ENCODE data around the gene THBS3. TPM values are rescaled to one million over a fixed set of nuclear protein-coding genes. Genes with fewer than 3 reads are reported as not detected.
"Not testable (repeated sequence)": the region's sequence is repeated elsewhere in the genome, so short reads cannot be mapped to it uniquely, and the experiment has no call there.

Gene THBS3
- total and polyA plus RNA-seq, 3 experiments from 2014 or later: 2.9 to 7.9 (median 7.8) TPM

GRCh38 chr1:155168105-155168445 lies 39.6 kb downstream of the THBS3 start:
- ChIA-PET POLR2A (interaction anchor here (0.9 to 1.1 kb wide), 2 partner anchors 26 to 104 kb away, joined by 3 read pairs; no protein-coding TSS in a partner anchor), CTCF (interaction anchor here (0.9 to 10.7 kb wide), 15 partner anchors 10 to 123 kb away, joined by 3 to 177 read pairs (median 4); partner anchors contain the start of gene DPM3)
- H3K27me3 ChIP-seq (ENCODE audit: insufficient read depth, low read length, poor library complexity, severe bottlenecking); H3K9me3 Mint-ChIP-seq; DNase-seq; H3K4me3 ChIP-seq (ENCODE audit: low read length); H3K27me3 Mint-ChIP-seq; H3K27ac ChIP-seq (ENCODE audit: low read depth, low read length); H3K9me3 ChIP-seq (ENCODE audit: low read length): not testable (repeated sequence)
- H3K4me1 Mint-ChIP-seq: peaks cover 19 to 34% (median 24%) of the 10 kb centered on the region in 3 donors
- Histone ChIP-seq H3K4me1 (ENCODE audit: insufficient read depth, low read length) (peaks cover 20% of the 10 kb centered on the region), H3K36me3 (ENCODE audit: insufficient read depth, low read length) (peaks cover 18% of the 10 kb centered on the region)
- H3K4me3 Mint-ChIP-seq: peak overlapping the region in 1 of 7 donors; percentile 71
- peaks cover 0 to 35% (median 7%) of the 10 kb centered on the region in 3 donors for H3K36me3 Mint-ChIP-seq
- H3K27ac Mint-ChIP-seq: peak overlapping the region in 3 of 8 donors; percentile 5 to 55 (median 42)

DNA sequence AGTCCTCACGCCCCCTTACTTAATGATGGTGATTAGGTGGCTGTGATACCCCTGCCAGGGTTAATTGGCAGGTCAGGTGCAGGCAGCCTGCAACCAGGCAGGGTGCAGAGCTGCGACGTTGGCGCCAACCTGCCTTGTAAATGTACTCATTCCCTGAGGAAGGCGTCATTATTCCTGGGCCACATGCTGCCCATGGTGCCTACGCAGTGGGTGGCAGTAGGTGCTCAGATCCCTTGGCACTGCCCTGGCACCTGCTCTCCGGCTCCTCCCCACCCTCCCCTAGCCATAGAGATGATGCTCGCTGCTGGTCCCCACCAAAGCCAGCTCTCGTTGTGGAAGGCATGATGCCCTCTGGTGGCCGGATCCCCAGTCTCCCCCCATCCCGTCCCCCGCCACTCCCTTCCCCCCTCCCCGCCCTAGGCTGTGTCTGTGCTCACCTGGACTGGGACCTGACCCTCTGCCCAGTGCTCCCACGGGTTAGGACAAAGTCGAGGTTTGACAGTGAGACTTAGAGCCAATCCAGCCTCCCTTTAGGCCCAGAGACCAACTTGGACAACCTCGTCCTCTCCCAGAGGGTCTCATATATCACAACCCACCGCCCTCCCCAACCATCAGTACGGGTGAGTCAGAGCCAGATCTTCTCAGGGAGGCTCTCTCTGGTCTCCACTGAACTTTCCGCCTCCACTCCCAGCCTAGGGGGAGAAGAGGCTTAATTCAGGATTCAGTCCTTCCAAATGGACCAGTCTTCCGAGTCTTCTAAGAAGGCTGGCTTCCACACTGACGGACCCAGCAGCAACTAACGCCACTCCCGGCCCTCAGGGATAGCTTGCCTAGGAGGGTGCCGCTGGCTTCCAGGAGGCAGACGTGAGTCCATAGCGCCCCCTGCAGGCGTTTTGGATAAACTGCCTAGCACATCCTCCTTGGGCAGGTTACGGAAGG lies 40.3 kb downstream of the THBS3 start:
- Mint-ChIP-seq H3K27me3 (peaks cover 2 to 3% of the 10 kb centered on the region in 2 donors), H3K4me1 (peaks cover 17 to 30% (median 20%) of the 10 kb centered on the region in 3 donors), H3K27ac (peak overlapping the region in 4 of 8 donors; percentile 5 to 55 (median 28)), H3K4me3 (peak overlapping the region; percentile 31 to 71 (median 48)), H3K9me3 (no peaks in the 10 kb centered on the region), H3K36me3 (peaks cover 0 to 30% (median 7%) of the 10 kb centered on the region in 3 donors)
- Histone ChIP-seq H3K4me1 (ENCODE audit: insufficient read depth, low read length) (peaks cover 18% of the 10 kb centered on the region), H3K27me3 (ENCODE audit: insufficient read depth, low read length, poor library complexity, severe bottlenecking) (no peaks in the 10 kb centered on the region), H3K27ac (ENCODE audit: low read depth, low read length) (no peak overlapping the region), H3K4me3 (ENCODE audit: low read length) (peak overlapping the region; percentile 30), H3K9me3 (ENCODE audit: low read length) (no peaks in the 10 kb centered on the region), H3K36me3 (ENCODE audit: insufficient read depth, low read length) (peaks cover 18% of the 10 kb centered on the region)
- CTCF ChIA-PET: interaction anchor here (0.9 to 10.7 kb wide), 18 partner anchors 10 to 122 kb away, joined by 3 to 177 read pairs (median 4); partner anchors contain the start of genes ADAM15, DPM3 and SLC50A1
- DNase-seq: peak; percentile 73 to 88 (median 80)
- POLR2A ChIA-PET: interaction anchor here (0.9 to 1.1 kb wide), 2 partner anchors 27 to 103 kb away, joined by 3 read pairs; no protein-coding TSS in a partner anchor

DNA sequence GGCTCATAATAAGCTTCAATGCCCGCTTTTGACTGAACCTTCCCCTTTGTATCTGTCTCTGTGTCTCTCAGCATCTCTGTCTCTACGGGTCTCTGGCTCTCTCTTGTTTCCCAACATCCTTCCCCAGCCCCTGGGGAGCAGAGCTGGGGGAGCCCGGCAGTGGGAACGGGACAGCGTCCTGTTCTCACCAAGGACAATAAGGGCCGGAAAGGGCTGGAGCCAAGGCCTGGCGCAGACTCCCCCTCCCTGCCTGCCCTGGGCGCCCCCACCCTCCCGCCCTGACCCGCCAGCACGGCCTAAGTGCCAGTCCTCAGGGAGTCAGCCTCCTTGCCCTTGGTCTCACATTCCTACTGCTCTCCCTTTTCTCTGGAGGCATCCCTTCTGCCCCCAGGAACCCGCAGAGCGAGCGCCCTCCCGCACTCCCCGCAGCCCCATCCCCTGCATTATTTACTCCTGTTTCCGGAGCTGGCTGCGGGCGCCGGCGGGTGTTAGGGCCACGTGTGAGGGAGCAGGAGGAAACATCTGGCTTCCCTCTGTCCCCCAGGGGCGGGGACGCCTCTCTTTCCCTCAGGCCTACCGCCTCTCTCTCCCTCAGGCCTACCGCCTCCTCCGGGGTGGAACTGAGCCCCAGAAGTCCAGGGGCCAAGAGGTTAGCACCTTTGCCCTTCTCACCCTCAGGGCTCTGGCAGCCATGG lies 41.1 kb downstream of the THBS3 start:
- H3K4me3 ChIP-seq (ENCODE audit: low read length): no peak overlapping the region
- no peak overlapping the region for H3K4me3 Mint-ChIP-seq
- peaks cover 0 to 24% (median 7%) of the 10 kb centered on the region in 3 donors for H3K36me3 Mint-ChIP-seq
- H3K9me3 Mint-ChIP-seq: no peaks in the 10 kb centered on the region
- CTCF ChIA-PET: interaction anchor here (1.0 to 10.7 kb wide), 11 partner anchors 26 to 121 kb away, joined by 3 to 177 read pairs (median 6); partner anchors contain the start of genes ADAM15, DPM3, SLC50A1 and THBS3
- H3K27me3 Mint-ChIP-seq: peaks cover 2 to 3% of the 10 kb centered on the region in 2 donors
- H3K27ac ChIP-seq (ENCODE audit: low read depth, low read length): no peak overlapping the region
- peaks cover 11 to 22% (median 13%) of the 10 kb centered on the region in 3 donors for H3K4me1 Mint-ChIP-seq
- POLR2A ChIA-PET: no interaction called here
- H3K36me3 ChIP-seq (ENCODE audit: insufficient read depth, low read length): peaks cover 18% of the 10 kb centered on the region
- no peak overlapping the region for H3K27ac Mint-ChIP-seq
- peaks cover 9% of the 10 kb centered on the region for H3K4me1 ChIP-seq (ENCODE audit: insufficient read depth, low read length)
- no peaks in the 10 kb centered on the region for H3K9me3 ChIP-seq (ENCODE audit: low read length)
- no peak for DNase-seq
- no peaks in the 10 kb centered on the region for H3K27me3 ChIP-seq (ENCODE audit: insufficient read depth, low read length, poor library complexity, severe bottlenecking)

DNA sequence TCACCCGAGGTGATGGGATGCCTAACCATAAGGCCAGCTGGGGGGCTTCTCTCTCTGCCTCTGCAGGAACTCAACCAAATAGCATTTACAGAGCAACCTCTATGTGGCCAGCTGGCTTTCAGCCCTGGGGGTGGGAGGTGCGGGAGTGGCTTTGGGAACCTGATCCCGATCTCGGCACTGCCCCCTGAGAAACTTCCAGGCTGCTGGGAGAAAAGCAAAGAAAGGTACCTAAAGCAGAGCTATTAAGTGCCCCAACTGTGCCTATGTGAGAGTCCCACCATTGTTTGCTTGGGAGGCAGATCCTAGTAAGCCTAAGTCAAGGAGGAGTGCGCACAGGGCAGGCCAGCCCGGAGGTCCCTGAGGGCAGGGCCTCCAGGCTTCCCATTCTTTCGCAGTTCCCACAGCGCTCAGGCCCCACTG lies 41.6 kb downstream of the THBS3 start:
- Mint-ChIP-seq H3K27ac (no peak overlapping the region), H3K36me3 (peaks cover 0 to 21% (median 7%) of the 10 kb centered on the region in 3 donors), H3K27me3 (peaks cover 2 to 3% of the 10 kb centered on the region in 2 donors), H3K4me1 (peaks cover 11 to 21% (median 13%) of the 10 kb centered on the region in 3 donors), H3K4me3 (no peak overlapping the region), H3K9me3 (no peaks in the 10 kb centered on the region)
- Histone ChIP-seq H3K9me3 (ENCODE audit: low read length) (no peaks in the 10 kb centered on the region), H3K36me3 (ENCODE audit: insufficient read depth, low read length) (peaks cover 18% of the 10 kb centered on the region), H3K4me3 (ENCODE audit: low read length) (no peak overlapping the region), H3K27ac (ENCODE audit: low read depth, low read length) (no peak overlapping the region), H3K27me3 (ENCODE audit: insufficient read depth, low read length, poor library complexity, severe bottlenecking) (no peaks in the 10 kb centered on the region), H3K4me1 (ENCODE audit: insufficient read depth, low read length) (peaks cover 9% of the 10 kb centered on the region)
- ChIA-PET POLR2A (no interaction called here), CTCF (interaction anchor here (0.8 to 10.7 kb wide), 5 partner anchors 42 to 81 kb away, joined by 3 to 177 read pairs (median 3); partner anchors contain the start of gene THBS3)
- DNase-seq: no peak

- H3K9me3 Mint-ChIP-seq; H3K27ac Mint-ChIP-seq; H3K27ac ChIP-seq (ENCODE audit: low read depth, low read length); DNase-seq; H3K27me3 ChIP-seq (ENCODE audit: insufficient read depth, low read length, poor library complexity, severe bottlenecking); H3K4me1 ChIP-seq (ENCODE audit: insufficient read depth, low read length); H3K4me3 Mint-ChIP-seq; H3K27me3 Mint-ChIP-seq; H3K4me3 ChIP-seq (ENCODE audit: low read length); H3K9me3 ChIP-seq (ENCODE audit: low read length); POLR2A ChIA-PET: not testable (repeated sequence)
- peaks cover 11 to 17% (median 13%) of the 10 kb centered on the region in 3 donors for H3K4me1 Mint-ChIP-seq
- peaks cover 12% of the 10 kb centered on the region for H3K36me3 ChIP-seq (ENCODE audit: insufficient read depth, low read length)
- CTCF ChIA-PET: interaction anchor here (1.5 to 1.8 kb wide), 2 partner anchors 8 to 73 kb away, joined by 5 read pairs; partner anchors contain the start of gene KRTCAP2
- peaks cover 0 to 12% (median 4%) of the 10 kb centered on the region in 3 donors for H3K36me3 Mint-ChIP-seq
Measured at GRCh38 chr1:155164625-155165024, 43.1 kb downstream of the THBS3 start.

DNA sequence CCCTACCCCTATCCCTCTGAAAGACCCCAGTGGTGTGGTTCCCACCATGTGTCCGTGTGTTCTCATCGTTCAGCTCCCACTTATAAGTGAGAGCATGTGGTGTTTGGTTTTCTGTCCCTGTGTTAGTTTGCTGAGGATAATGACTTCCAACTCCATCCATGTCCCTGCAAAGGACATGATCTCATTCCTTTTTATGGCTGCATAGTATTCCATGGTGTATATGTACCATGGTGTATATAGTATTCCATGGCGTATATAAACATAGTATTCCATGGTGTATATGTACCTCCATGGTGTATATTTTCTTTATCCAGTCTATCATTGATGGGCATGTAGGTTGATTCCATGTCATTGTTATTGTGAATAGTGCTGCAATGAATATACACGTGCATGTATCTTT lies 43.9 kb downstream of the THBS3 start:
- H3K27me3 ChIP-seq (ENCODE audit: insufficient read depth, low read length, poor library complexity, severe bottlenecking); H3K4me1 ChIP-seq (ENCODE audit: insufficient read depth, low read length); POLR2A ChIA-PET; H3K36me3 ChIP-seq (ENCODE audit: insufficient read depth, low read length); H3K27me3 Mint-ChIP-seq; H3K36me3 Mint-ChIP-seq; H3K4me3 ChIP-seq (ENCODE audit: low read length); H3K9me3 ChIP-seq (ENCODE audit: low read length); H3K9me3 Mint-ChIP-seq; H3K27ac ChIP-seq (ENCODE audit: low read depth, low read length); DNase-seq; H3K4me3 Mint-ChIP-seq; H3K27ac Mint-ChIP-seq: not testable (repeated sequence)
- CTCF ChIA-PET: interaction anchor here (1.5 to 1.8 kb wide), 2 partner anchors 9 to 72 kb away, joined by 5 read pairs; partner anchors contain the start of gene KRTCAP2
- peaks cover 11 to 13% (median 12%) of the 10 kb centered on the region in 3 donors for H3K4me1 Mint-ChIP-seq

DNA sequence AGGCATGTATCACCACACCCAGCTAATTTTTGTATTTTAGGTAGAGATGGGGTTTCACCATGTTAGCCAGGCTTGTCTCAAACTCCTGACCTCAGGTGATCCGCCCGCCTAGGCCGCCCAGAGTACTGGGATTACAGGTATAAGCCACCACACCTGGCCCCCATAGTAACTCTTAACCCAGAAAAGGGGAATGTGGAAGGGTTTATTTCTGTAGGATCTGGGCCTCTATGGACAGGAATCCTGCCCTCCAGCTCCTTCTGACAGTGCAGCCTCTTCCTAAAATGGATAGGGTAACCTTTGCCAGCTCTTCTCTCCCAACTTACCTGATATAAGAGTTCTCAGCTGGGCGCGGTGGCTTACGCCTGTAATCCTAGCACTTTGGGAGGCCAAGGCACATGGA lies 45.1 kb downstream of the THBS3 start:
- not testable (repeated sequence) for H3K27ac ChIP-seq (ENCODE audit: low read depth, low read length); DNase-seq; H3K4me3 ChIP-seq (ENCODE audit: low read length); H3K4me3 Mint-ChIP-seq; H3K27me3 Mint-ChIP-seq; H3K27ac Mint-ChIP-seq; H3K27me3 ChIP-seq (ENCODE audit: insufficient read depth, low read length, poor library complexity, severe bottlenecking); H3K36me3 Mint-ChIP-seq; H3K36me3 ChIP-seq (ENCODE audit: insufficient read depth, low read length); H3K9me3 Mint-ChIP-seq; H3K9me3 ChIP-seq (ENCODE audit: low read length); H3K4me1 Mint-ChIP-seq; H3K4me1 ChIP-seq (ENCODE audit: insufficient read depth, low read length)
- ChIA-PET CTCF (interaction anchor here (0.7 kb wide), 1 partner anchor 10 kb away, joined by 3 read pairs; the partner anchor contains the start of gene KRTCAP2), POLR2A (interaction anchor here (0.6 to 0.7 kb wide), 2 partner anchors 45 to 64 kb away, joined by 3 read pairs; no protein-coding TSS in a partner anchor)
